Stomach (tissue), 4 donors: ENCODE measurements around the gene RIPPLY2.

Source experiments
- CTCF ChIP-seq, 7 experiments: fragments of 450-650 bp in 4 of 7; fragments of 200-600 bp in 3 of 7; sonication (generic) in 3 of 7; IDR thresholded peaks; one replicate each; pipeline ENCODE4 v1.5.1; 2016 to 2019; ENCODE audit warnings: antibody characterized with exemption in 7 of 7, control low read depth in 2 of 7, mild to moderate bottlenecking in 1 of 7
- EP300 ChIP-seq: sonication (generic); formaldehyde crosslinking; IDR thresholded peaks from one replicate; pipeline ENCODE4 v1.6.1; 2017; ENCODE audit warnings: antibody characterized with exemption
- POLR2A ChIP-seq, 4 donors: fragments of 450-650 bp; IDR thresholded peaks; one replicate each; pipeline ENCODE4 v1.6.1; 2016; ENCODE audit warnings: antibody characterized with exemption in 4 of 4, control low read depth in 2 of 4, mild to moderate bottlenecking in 1 of 4, moderate library complexity in 1 of 4
- POLR2AphosphoS5 ChIP-seq, 3 donors: sonication (generic); formaldehyde crosslinking; IDR thresholded peaks; one replicate each; pipeline ENCODE4 v1.6.1; 2016; ENCODE audit warnings: antibody characterized with exemption in 3 of 3

- no peak for TF ChIP-seq POLR2A (IDR thresholded peaks at IDR 0.05)
- no peak for TF ChIP-seq POLR2AphosphoS5 (IDR thresholded peaks at IDR 0.05)
- TF ChIP-seq CTCF (IDR thresholded peaks at IDR 0.05) = no peak
- no peak for TF ChIP-seq EP300
Observed at GRCh38 chr6:83870649-83871048, 17.5 kb downstream of the RIPPLY2 start.
